Measurements from ENCODE around the gene UBE2V1. TPM values are rescaled to one million over a fixed set of nuclear protein-coding genes. Genes with fewer than 3 reads are reported as not detected.

UBE2V1 gene
- total and polyA plus RNA-seq, 2 of the 13 experiments (the other 11 are each of a cell fraction or from before 2014, with no cell fraction given), result 81.3 to 132 TPM

DNA sequence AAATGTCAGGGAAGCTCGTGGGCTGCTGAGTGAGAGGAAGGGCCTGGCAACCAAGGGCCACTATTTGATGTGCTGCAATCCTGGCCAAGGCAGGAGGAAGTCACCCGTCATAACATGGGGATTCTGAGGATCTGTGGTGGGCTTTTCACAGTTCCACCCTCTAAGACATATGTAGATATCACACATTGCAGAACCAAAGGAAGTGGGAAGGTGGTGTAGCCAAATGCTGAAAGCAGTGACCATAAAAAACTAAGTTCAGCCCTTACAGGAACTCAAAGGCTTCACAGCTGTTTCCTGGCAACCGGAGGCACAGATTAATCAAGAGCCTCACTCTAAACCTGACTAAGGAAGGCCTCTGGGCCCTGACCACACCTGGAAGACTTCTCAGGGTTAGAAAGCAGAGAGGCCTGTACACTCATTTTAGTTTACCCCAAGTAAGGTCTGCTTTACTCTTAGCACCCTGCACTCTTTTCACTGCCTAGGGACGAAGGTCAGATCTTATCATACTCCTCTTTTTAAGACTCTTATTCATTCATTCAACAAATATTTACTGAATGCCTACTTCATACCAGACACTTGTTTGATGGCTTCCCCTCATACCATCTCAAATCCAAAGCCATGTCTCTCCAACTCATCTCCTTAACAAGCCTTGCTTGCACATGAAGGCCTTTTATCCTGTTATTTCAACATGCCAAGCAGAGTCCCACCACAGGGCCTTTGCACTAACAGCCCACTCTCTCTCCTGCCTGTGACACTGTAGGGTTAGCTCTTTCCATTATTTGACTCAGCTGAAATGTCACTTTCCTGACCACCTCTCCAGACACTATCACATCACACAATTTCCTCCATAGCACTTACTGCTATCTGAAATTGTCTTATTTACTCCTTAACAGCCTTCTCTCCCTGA is 2.6 kb downstream of the UBE2V1 start (continued):
- TF ChIP-seq, protein P1, sequence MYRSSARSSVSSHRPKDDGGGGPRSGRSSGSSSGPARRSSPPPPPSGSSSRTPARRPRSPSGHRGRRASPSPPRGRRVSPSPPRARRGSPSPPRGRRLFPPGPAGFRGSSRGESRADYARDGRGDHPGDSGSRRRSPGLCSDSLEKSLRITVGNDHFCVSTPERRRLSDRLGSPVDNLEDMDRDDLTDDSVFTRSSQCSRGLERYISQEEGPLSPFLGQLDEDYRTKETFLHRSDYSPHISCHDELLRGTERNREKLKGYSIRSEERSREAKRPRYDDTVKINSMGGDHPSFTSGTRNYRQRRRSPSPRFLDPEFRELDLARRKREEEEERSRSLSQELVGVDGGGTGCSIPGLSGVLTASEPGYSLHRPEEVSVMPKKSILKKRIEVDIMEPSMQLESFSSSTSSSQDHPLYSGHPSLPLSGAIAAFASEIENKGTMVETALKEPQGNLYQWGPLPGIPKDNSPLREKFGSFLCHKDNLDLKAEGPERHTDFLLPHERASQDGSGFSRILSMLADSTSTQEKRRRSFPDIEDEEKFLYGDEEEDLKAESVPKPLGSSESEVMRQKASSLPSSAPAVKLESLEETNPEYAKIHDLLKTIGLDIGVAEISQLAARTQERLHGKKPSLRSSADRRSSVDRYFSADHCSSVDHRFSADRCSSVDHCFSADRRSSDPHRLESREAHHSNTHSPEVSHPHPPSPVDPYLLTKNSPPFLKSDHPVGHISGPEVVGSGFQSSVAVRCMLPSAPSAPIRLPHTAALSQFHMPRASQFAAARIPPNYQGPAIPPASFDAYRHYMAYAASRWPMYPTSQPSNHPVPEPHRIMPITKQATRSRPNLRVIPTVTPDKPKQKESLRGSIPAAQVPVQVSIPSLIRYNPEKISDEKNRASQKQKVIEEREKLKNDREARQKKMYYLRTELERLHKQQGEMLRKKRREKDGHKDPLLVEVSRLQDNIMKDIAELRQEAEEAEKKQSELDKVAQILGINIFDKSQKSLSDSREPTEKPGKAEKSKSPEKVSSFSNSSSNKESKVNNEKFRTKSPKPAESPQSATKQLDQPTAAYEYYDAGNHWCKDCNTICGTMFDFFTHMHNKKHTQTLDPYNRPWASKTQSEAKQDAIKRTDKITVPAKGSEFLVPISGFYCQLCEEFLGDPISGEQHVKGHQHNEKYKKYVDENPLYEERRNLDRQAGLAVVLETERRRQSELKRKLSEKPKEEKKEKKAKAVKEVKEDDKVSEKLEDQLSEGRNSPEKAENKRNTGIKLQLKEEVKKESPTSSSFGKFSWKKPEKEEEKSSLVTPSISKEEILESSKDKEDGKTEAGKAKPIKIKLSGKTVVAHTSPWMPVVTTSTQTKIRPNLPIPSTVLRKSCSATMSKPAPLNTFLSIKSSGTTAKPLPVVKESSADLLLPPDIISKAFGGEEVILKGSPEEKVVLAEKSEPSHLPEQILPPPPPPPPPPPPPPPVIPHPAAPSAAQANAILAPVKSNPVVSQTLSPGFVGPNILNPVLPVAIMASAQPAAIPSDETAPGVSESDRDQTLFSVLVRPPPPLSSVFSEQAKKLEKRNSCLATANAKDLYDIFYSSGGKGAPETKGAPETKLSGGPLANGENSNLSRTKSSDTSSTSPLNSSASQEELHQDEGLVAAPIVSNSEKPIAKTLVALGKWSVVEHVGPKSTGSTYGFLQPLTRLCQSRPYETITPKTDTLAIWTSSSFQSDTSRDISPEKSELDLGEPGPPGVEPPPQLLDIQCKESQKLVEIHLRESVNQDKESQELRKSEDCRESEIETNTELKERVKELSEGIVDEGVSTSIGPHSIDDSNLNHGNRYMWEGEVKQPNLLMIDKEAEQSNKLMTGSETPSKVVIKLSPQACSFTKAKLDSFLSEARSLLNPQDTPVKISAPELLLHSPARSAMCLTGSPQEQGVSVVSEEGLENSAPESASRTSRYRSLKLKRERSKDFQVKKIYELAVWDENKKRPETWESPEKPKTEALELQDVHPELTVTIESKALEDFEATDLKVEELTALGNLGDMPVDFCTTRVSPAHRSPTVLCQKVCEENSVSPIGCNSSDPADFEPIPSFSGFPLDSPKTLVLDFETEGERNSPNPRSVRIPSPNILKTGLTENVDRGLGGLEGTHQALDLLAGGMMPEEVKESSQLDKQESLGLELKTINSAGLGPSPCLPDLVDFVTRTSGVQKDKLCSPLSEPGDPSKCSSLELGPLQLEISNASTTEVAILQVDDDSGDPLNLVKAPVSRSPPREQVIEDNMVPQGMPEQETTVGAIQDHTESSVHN (CRISPR knock-in tag; IDR thresholded peaks at IDR 0.05), result no peak
- TF ChIP-seq RORA (CRISPR knock-in tag; IDR thresholded peaks at IDR 0.05) (no peak), TMF1 (CRISPR knock-in tag; IDR thresholded peaks at IDR 0.05; ENCODE audit: low read depth) (no peak), ZBTB8A (CRISPR knock-in tag; IDR thresholded peaks at IDR 0.05; ENCODE audit: borderline replicate concordance, low read depth) (no peak), ZBTB34 (CRISPR knock-in tag; IDR thresholded peaks at IDR 0.05) (no peak), ZNF83 (CRISPR knock-in tag; IDR thresholded peaks at IDR 0.05; ENCODE audit: borderline replicate concordance) (no peak), TIGD3 (CRISPR knock-in tag; IDR thresholded peaks at IDR 0.05; ENCODE audit: borderline replicate concordance) (no peak)
- TF ChIP-seq, protein P2, sequence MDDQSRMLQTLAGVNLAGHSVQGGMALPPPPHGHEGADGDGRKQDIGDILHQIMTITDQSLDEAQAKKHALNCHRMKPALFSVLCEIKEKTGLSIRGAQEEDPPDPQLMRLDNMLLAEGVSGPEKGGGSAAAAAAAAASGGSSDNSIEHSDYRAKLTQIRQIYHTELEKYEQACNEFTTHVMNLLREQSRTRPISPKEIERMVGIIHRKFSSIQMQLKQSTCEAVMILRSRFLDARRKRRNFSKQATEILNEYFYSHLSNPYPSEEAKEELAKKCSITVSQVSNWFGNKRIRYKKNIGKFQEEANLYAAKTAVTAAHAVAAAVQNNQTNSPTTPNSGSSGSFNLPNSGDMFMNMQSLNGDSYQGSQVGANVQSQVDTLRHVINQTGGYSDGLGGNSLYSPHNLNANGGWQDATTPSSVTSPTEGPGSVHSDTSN (CRISPR knock-in tag; IDR thresholded peaks at IDR 0.05; ENCODE audit: borderline replicate concordance), result no peak
